ENCODE data around the gene PRIM1.
"Not testable (repeated sequence)": the region's sequence is repeated elsewhere in the genome, so short reads cannot be mapped to it uniquely, and the experiment has no call there.

PRIM1 gene

GRCh38 chr12:56716458-56716857 lies 35.7 kb downstream of the PRIM1 start:
- no peak for DNase-seq

- no peak for DNase-seq
These were observed 36.3 kb downstream of the PRIM1 start for GRCh38 chr12:56715798-56716197.

- no peak for DNase-seq
These were observed 37.6 kb downstream of the PRIM1 start for GRCh38 chr12:56714431-56714929.

- DNase-seq = no peak
These were observed 38.8 kb downstream of the PRIM1 start for GRCh38 chr12:56713345-56713744.

- DNase-seq = no peak
These were observed 42.3 kb downstream of the PRIM1 start for GRCh38 chr12:56709759-56710376.

GRCh38 chr12:56704522-56704921 lies 47.6 kb downstream of the PRIM1 start:
- not testable (repeated sequence) for DNase-seq

GRCh38 chr12:56699020-56699661 lies 53.0 kb downstream of the PRIM1 start:
- no peak for DNase-seq

GRCh38 chr12:56695327-56696101 lies 56.6 kb downstream of the PRIM1 start:
- no peak for DNase-seq

- DNase-seq = no peak
These were observed 58.0 kb downstream of the PRIM1 start for GRCh38 chr12:56694161-56694560.

- DNase-seq = no peak
These were observed 63.3 kb downstream of the PRIM1 start for GRCh38 chr12:56688846-56689109.

GRCh38 chr12:56688129-56688845 lies 63.8 kb downstream of the PRIM1 start, which contains the start of gene PTGES3:
Gene PTGES3 (minus strand): TSS chr12:56688284. CDS start chr12:56687999, 285 bp downstream.
- peak; percentile 98 for DNase-seq

- peak; percentile 72 for DNase-seq
These were observed 64.6 kb downstream of the PRIM1 start for GRCh38 chr12:56687223-56688128.

- peak; percentile 30 for DNase-seq
These were observed 67.3 kb downstream of the PRIM1 start for GRCh38 chr12:56684745-56685359.

- DNase-seq = no peak
These were observed 69.8 kb downstream of the PRIM1 start for GRCh38 chr12:56682323-56682722.
